SK-N-SH treated with all-trans-retinoic acid at 6 μM for 48 hours (cell line): ENCODE data around the gene IQSEC1.

Experiments
- ATAC-seq: fragments of 200-7000 bp; cut with Tn5 transposase; 3 replicates; pipeline ENCODE4 v1.9.1; 2020; ENCODE audit warnings: mild to moderate bottlenecking, moderate library complexity
- ARNTL ChIP-seq: fragments of 450-650 bp; formaldehyde crosslinking; IDR thresholded peaks from 2 replicates; pipeline ENCODE4 v1.5.0; 2020; ENCODE audit warnings: low read depth, mild to moderate bottlenecking, moderate library complexity, borderline replicate concordance
- CSDC2 ChIP-seq: fragments of 250-450 bp; sonication (Bioruptor Pico); IDR thresholded peaks from 2 replicates; pipeline ENCODE4 v1.5.0; 2020; ENCODE audit warnings: mild to moderate bottlenecking, moderate library complexity
- ESRRG ChIP-seq: fragments of 250-450 bp; sonication (Bioruptor Pico); IDR thresholded peaks from 2 replicates; pipeline ENCODE4 v1.6.1; 2021; ENCODE audit warnings: mild to moderate bottlenecking
- GLIS3 ChIP-seq: fragments of 250-450 bp; sonication (Bioruptor Pico); IDR thresholded peaks from 2 replicates; pipeline ENCODE4 v1.5.0; 2020; ENCODE audit warnings: mild to moderate bottlenecking, moderate library complexity
- ISL1 ChIP-seq: fragments of 250-450 bp; sonication (Bioruptor Pico); IDR thresholded peaks from 2 replicates; pipeline ENCODE4 v2.1.2; 2022; ENCODE audit warnings: mild to moderate bottlenecking, moderate library complexity
- OSR1 ChIP-seq: fragments of 250-450 bp; sonication (Bioruptor Pico); IDR thresholded peaks from 2 replicates; pipeline ENCODE4 v1.8.0; 2022; ENCODE audit warnings: moderate library complexity, mild to moderate bottlenecking, inconsistent platforms
- PATZ1 ChIP-seq: fragments of 250-450 bp; sonication (Bioruptor Pico); IDR thresholded peaks from 2 replicates; pipeline ENCODE4 v1.8.0; 2020; ENCODE audit warnings: mild to moderate bottlenecking, moderate library complexity, borderline replicate concordance
- POU6F1 ChIP-seq: fragments of 250-450 bp; sonication (Bioruptor Pico); IDR thresholded peaks from 2 replicates; pipeline ENCODE4 v1.8.0; 2021; ENCODE audit warnings: low read depth, mild to moderate bottlenecking, moderate library complexity, borderline replicate concordance
- PPARA ChIP-seq: fragments of 250-450 bp; sonication (Bioruptor Pico); IDR thresholded peaks from 2 replicates; pipeline ENCODE4 v1.5.0; 2020; ENCODE audit warnings: mild to moderate bottlenecking, borderline replicate concordance
- RARB ChIP-seq: fragments of 250-450 bp; sonication (Bioruptor Pico); IDR thresholded peaks from 2 replicates; pipeline ENCODE4 v1.8.0; 2021; ENCODE audit warnings: mild to moderate bottlenecking, moderate library complexity
- SNAI2 ChIP-seq: fragments of 250-450 bp; sonication (Bioruptor Pico); IDR thresholded peaks from 2 replicates; pipeline ENCODE4 v1.5.0; 2020; ENCODE audit warnings: mild to moderate bottlenecking, moderate library complexity
- TCF4 ChIP-seq: fragments of 250-450 bp; sonication (Bioruptor Pico); IDR thresholded peaks from 2 replicates; pipeline ENCODE4 v1.8.0; 2021; ENCODE audit warnings: mild to moderate bottlenecking, moderate library complexity, borderline replicate concordance
- TOX ChIP-seq: fragments of 250-450 bp; sonication (Bioruptor Pico); IDR thresholded peaks from 2 replicates; pipeline ENCODE4 v1.8.0; 2021; ENCODE audit warnings: mild to moderate bottlenecking, moderate library complexity, borderline replicate concordance
- TSHZ2 ChIP-seq: fragments of 250-450 bp; sonication (Bioruptor Pico); IDR thresholded peaks from 2 replicates; pipeline ENCODE4 v1.5.0; 2020; ENCODE audit warnings: mild to moderate bottlenecking, moderate library complexity
- ZC3H10 ChIP-seq: fragments of 250-450 bp; sonication (Bioruptor Pico); IDR thresholded peaks from 2 replicates; pipeline ENCODE4 v1.5.1; 2021; ENCODE audit warnings: mild to moderate bottlenecking, moderate library complexity
- ZFP3 ChIP-seq: fragments of 250-450 bp; sonication (Bioruptor Pico); IDR thresholded peaks from 2 replicates; pipeline ENCODE4 v1.5.0; 2020; ENCODE audit warnings: mild to moderate bottlenecking, moderate library complexity
- ZFP30 ChIP-seq: fragments of 450-650 bp; formaldehyde crosslinking; IDR thresholded peaks from 2 replicates; pipeline ENCODE4 v1.5.0; 2022; ENCODE audit warnings: mild to moderate bottlenecking, moderate library complexity
- ZNF565 ChIP-seq: fragments of 450-650 bp; formaldehyde crosslinking; conservative IDR thresholded peaks from 2 replicates; pipeline ENCODE4 v1.5.0; 2020; ENCODE audit warnings: low read depth, mild to moderate bottlenecking, moderate library complexity
- ZNF70 ChIP-seq: fragments of 450-650 bp; formaldehyde crosslinking; IDR thresholded peaks from 2 replicates; pipeline ENCODE4 v1.5.0; 2020; ENCODE audit warnings: mild to moderate bottlenecking, moderate library complexity
- ZNF8 ChIP-seq: fragments of 450-650 bp; formaldehyde crosslinking; IDR thresholded peaks from 2 replicates; pipeline ENCODE4 v1.5.0; 2020; ENCODE audit warnings: mild to moderate bottlenecking, moderate library complexity
- TF ChIP-seq, protein P1 (sequence below): fragments of 250-450 bp; sonication (Bioruptor Pico); IDR thresholded peaks from 2 replicates; pipeline ENCODE4 v1.5.1; 2021; ENCODE audit warnings: mild to moderate bottlenecking, moderate library complexity
- TF ChIP-seq, protein P2 (sequence below): fragments of 250-450 bp; sonication (Bioruptor Pico); IDR thresholded peaks from 2 replicates; pipeline ENCODE4 v1.5.1; 2020; ENCODE audit warnings: low read depth, mild to moderate bottlenecking, moderate library complexity

Gene IQSEC1

GRCh38 chr3:13018561-13019242 lies 54.5 kb downstream of the IQSEC1 start:
- TF ChIP-seq TOX (CRISPR knock-in tag): no peak
- no peak for TF ChIP-seq ISL1 (CRISPR knock-in tag)
- TF ChIP-seq, protein P1, sequence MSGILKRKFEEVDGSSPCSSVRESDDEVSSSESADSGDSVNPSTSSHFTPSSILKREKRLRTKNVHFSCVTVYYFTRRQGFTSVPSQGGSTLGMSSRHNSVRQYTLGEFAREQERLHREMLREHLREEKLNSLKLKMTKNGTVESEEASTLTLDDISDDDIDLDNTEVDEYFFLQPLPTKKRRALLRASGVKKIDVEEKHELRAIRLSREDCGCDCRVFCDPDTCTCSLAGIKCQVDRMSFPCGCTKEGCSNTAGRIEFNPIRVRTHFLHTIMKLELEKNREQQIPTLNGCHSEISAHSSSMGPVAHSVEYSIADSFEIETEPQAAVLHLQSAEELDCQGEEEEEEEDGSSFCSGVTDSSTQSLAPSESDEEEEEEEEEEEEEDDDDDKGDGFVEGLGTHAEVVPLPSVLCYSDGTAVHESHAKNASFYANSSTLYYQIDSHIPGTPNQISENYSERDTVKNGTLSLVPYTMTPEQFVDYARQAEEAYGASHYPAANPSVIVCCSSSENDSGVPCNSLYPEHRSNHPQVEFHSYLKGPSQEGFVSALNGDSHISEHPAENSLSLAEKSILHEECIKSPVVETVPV (CRISPR knock-in tag): no peak
- no peak for TF ChIP-seq TSHZ2 (CRISPR knock-in tag)
- no peak for TF ChIP-seq ZC3H10 (CRISPR knock-in tag)
- TF ChIP-seq TCF4 (CRISPR knock-in tag): no peak
- TF ChIP-seq ARNTL (CRISPR knock-in tag): no peak
- no peak for TF ChIP-seq ZFP3
- no peak for TF ChIP-seq ZNF8 (CRISPR knock-in tag)
- TF ChIP-seq ZFP30 (CRISPR knock-in tag): no peak
- TF ChIP-seq GLIS3 (CRISPR knock-in tag): no peak
- TF ChIP-seq CSDC2 (CRISPR knock-in tag): no peak
- TF ChIP-seq RARB (CRISPR knock-in tag): no peak
- TF ChIP-seq OSR1: no peak
- TF ChIP-seq POU6F1 (CRISPR knock-in tag): no peak
- TF ChIP-seq PATZ1 (CRISPR knock-in tag): no peak
- TF ChIP-seq ZNF565 (CRISPR knock-in tag): no peak
- ATAC-seq: no peak

DNA sequence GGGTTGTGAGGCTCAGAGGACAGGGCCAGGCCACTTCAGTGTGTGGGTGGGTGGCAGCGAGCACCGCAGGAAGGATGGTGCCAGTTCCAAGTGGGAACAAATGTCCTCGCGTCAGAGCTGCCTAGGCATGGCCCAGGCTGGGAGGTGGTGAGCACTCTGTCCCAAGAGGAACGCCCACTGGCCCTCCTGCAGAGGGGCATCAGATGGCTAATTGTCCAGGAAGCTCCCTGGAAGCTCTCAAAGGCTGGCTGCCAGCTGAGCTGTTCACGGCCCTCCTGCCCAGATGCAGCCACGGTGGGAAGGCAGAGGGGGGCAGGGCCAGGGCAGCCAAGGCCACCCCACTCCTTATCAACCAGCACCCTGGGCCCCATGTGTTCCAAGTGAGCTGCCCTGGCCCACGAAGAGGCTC lies 55.2 kb downstream of the IQSEC1 start:
- no peak for TF ChIP-seq ARNTL (CRISPR knock-in tag)
- TF ChIP-seq TCF4 (CRISPR knock-in tag): peak; percentile 56
- TF ChIP-seq, protein P2, sequence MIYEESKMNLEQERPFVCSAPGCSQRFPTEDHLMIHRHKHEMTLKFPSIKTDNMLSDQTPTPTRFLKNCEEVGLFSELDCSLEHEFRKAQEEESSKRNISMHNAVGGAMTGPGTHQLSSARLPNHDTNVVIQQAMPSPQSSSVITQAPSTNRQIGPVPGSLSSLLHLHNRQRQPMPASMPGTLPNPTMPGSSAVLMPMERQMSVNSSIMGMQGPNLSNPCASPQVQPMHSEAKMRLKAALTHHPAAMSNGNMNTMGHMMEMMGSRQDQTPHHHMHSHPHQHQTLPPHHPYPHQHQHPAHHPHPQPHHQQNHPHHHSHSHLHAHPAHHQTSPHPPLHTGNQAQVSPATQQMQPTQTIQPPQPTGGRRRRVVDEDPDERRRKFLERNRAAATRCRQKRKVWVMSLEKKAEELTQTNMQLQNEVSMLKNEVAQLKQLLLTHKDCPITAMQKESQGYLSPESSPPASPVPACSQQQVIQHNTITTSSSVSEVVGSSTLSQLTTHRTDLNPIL (CRISPR knock-in tag): no peak
- no peak for TF ChIP-seq ESRRG
- no peak for TF ChIP-seq SNAI2 (CRISPR knock-in tag)

GRCh38 chr3:13017361-13018042 lies 55.7 kb downstream of the IQSEC1 start:
- no peak for ATAC-seq
- TF ChIP-seq ZNF70 (CRISPR knock-in tag): no peak
- TF ChIP-seq POU6F1 (CRISPR knock-in tag): no peak
- TF ChIP-seq PPARA (CRISPR knock-in tag): no peak
- TF ChIP-seq ZFP3: no peak
- TF ChIP-seq PATZ1 (CRISPR knock-in tag): no peak
- no peak for TF ChIP-seq ZNF565 (CRISPR knock-in tag)

More for the DNA sequence above, 55.2 kb downstream of the IQSEC1 start:
- ATAC-seq: peak; percentile 33
